HG03095 (cell line): ENCODE measurements around the gene TMC3.

Experiments
- ATAC-seq: cut with Tn5 transposase; IDR thresholded peaks from one replicate; pipeline ENCODE4 v1.9.1; 2021; ENCODE audit warnings: moderate library complexity; ENCODE audit not compliant: unreplicated experiment

The TMC3 gene

GRCh38 chr15:81323944-81324881 is 49.8 kb downstream of the TMC3 start, which contains the start of gene STARD5:
Gene STARD5 (minus strand): TSS chr15:81324141. CDS start chr15:81324099, 42 bp downstream.
- peak; percentile 99 for ATAC-seq

DNA sequence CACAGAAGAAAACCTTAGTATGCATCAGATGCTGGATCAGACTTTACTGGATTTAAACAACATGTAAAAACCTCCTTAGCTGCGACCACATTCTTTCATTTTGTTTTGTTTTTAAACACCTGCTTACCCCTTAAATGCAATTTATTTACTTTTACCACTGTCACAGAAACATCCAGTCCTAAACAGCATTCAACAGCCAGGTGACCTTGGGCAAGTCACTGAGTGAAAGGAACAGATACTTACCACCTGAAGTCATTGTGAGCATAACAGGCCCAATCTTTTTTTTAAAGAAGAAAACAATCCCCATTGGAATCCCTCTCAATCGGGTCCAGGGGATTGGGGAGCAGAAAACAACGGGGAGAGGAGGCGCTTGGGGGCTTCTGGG is 50.5 kb downstream of the TMC3 start:
- ATAC-seq, result peak; percentile 14

DNA sequence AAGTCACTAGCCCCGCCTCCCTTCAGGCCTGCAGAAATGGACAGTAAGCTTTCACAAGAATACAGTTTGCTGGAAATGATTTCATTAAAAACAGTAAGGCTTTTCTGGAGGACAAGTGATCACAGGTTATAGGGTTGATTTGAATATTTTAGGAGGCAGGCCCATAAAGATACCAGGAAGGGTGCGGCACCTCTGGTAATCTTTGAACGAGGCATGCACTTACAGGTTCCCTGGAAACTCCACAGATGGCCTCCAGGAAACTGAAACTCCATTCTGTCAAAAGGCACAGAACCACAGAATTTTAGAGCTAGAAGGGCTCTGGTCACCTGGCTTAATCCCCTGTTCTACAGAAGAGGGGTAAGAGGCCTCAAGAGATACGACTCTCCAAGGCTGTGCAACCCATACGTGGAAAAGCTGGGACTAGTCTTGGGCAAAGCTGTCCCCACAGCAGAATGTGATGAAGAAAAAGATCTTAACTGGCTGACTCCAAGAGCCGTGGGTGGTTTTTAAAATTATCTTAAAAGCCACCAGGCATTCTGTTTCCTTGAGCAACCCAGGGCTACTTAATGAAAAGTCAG is 51.2 kb downstream of the TMC3 start:
- no peak for ATAC-seq

GRCh38 chr15:81321667-81322066 is 52.3 kb downstream of the TMC3 start:
- no peak for ATAC-seq

- ATAC-seq, result no peak
Observed at GRCh38 chr15:81317642-81318017, 56.4 kb downstream of the TMC3 start.

DNA sequence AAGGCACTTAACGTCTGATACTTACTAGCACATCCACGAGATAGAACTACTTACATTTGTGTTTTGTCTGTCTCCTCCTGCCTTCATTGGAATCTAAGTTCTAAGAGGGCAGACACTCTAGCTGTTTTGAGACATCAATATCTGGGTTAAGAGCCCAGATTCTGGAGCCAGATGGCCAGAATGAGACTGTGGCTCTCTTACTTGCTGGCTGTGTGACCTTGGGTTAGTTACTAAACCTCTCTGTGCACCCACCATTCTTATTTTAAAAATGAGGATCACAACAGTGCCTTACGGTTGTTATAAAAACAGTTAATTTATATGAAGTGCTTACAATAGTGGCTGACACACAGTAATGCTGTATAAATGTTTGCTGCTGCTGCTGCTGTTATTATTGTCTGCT is 57.7 kb downstream of the TMC3 start:
- no peak for ATAC-seq

DNA sequence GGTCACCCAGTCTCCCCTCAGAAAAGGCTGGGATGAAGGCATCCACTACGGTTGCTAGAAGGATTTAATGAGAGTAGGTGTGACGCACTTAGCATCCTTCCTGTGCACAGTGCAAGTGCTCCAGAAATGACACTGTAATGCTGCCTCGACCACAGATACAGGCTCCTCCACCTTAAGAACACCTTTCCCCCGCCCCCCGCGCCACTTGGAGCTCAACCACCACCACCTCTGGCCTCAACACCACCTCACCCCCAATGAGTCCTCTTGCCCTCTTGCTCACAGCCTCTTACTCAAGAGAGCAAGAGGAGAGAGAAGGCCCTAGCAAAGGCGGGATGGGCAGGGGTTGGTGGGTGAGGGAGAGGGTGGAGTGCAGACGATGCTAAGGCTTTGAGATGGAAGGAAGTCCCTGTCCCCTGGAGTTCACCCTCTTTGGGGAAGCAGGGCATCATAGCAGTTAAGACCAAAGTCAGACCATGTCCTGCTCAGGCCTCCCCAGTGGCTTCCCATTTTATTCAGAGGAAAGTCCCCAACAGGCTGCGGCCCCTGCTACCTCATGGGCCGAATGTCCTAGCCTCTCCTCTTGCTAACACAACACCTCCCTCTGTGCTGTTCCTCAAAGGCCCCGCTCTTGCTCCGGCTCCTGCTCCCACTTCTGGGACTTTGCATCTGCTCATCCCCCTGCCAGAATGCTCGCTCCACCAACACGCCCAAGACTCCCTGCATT is 58.4 kb downstream of the TMC3 start:
- ATAC-seq, result no peak

DNA sequence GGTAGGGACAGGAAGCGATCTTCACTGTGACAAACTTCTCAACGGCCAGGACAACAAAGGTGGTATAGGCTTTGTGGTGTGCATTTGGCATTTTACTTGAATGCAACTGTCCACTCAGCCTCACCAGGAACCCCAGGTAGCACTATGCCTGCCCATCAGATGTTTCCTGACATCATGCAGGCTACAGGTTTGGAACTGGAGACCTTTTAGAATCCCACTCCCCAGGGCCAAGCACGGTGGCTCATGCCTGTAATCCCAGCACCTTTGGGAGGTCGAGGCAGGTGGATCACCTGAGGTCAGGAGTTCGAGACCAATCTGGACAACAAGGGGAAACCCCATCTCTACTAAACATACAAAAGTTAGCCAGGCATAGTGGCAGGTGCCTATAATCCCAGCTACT is 59.6 kb downstream of the TMC3 start:
- no peak for ATAC-seq

GRCh38 chr15:81313686-81314085 is 60.3 kb downstream of the TMC3 start:
- no peak for ATAC-seq

DNA sequence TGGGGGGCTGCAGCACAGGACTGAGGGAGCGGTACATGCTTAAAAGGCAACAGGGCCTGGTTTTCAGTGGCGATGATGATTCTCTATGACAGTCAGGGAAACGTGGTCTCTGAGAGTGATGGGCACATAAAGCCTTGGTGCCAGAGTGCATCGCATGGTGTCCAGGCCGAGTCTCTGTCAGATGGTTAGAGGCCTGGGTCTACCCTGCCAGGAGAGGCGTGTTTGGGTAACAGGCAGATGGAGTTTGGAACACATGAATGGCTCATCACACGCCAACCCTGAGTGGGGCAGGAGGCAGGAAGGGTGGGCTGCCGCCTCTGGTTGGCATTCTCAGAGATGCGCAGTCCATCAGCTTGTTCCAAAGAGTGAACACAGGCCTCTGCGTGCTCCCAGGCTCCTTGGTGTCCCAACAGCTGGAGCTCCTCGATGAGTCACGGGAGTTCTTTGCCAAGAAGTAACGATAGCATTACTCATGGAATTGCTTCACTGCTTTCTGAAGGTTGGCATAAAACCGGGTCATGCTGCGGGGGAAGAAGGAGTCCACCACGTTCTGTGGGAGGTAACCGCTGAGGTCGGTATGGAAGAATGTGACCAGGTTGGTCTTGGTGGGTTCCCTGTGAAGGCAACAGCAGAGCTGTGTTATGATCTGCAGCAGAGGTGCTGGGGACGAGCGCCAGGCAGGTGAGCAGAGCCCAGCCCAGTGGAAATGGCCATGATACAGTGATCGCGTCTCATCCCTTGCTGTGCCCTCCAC is 61.0 kb downstream of the TMC3 start:
- ATAC-seq, result no peak

GRCh38 chr15:81311752-81312464 is 62.1 kb downstream of the TMC3 start:
- ATAC-seq, result peak; percentile 42

GRCh38 chr15:81310480-81310879 is 63.5 kb downstream of the TMC3 start:
- ATAC-seq, result no peak

DNA sequence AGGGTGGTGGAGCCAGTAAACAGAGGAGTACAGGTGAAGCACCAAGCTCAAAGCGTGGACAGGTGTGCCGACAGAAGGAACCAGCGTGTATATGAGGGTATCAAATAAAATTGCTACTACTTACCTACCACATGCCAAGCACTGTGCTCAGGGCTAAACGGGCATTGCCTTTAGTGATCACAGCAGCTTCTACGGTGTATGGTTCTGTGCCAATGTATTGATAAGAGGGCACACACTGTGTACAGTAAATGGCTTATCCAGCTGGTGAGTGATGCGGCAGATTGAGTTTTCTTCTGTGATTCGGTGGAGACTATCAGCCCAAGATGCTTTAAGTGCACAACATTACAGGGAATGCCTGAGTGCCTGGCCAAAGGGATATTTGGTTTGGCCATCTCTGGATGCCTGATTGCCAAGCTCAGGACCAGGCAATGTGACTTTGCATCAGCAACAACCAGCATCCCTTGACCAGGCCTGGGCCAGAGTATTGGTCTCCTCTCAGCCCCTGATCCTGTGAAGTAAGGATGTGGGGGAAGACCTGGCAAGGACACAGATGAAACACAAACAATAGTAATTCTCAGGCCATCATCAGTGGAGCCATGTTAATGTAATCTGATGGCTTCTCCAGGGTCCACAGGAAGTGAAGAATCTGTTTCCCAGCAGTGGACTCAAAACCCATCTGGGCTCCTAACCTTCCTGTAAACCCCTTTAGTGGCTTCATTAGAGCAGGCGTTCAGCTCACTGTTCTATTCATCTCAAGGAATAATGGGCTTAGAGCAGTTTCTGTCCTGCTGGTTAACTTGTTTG is 64.2 kb downstream of the TMC3 start:
- ATAC-seq, result no peak

GRCh38 chr15:81308260-81308659 is 65.8 kb downstream of the TMC3 start:
- ATAC-seq, result no peak

- ATAC-seq, result no peak
Observed at GRCh38 chr15:81304226-81304625, 69.8 kb downstream of the TMC3 start.

DNA sequence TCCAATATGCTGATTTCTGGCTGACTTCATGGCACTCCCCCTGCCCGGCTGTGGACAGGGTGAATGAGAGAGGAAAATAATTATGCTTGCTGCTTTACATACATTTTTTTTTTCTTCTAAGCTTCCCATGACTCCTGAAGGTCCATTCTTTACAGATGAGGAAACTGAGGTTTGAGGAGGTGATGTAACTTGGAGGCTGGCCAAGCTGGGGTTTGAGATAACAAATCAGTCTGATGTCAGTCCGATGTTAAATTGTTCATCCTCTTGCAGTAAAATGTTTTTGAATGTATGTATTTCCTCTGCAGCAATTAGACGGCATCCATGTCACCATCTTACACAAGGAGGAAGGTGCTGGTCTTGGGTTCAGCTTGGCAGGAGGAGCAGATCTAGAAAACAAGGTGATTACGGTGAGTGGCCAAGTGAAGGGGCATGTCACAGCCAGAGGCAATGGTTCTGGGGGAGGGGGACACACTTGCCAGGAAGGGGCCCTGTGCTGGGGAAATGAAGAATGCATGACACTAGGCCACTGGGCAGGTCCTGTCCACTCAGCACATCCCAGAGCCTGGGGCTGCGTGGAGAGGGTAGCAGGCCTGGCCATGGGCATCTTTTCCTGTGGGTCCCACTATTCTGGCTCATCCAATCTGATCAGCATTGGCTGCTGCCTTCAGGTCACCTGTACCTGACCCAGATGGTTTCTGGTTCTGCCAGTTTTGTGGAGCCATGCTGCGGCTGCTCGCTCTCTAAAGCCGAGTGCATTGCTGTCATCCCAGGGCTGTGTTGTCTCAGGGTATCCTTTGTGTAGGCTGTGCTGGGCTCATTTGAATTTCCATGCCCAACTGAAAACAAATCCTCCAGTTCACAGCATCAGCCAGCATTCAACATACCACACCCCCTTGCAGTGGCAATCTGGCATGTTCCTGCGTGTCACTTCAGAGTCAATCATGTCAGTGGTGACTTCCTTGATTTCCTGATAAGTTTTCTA is 70.5 kb downstream of the TMC3 start:
- ATAC-seq, result no peak

GRCh38 chr15:81302701-81303109 is 71.3 kb downstream of the TMC3 start:
- no peak for ATAC-seq

GRCh38 chr15:81301815-81302399 is 72.1 kb downstream of the TMC3 start:
- ATAC-seq, result peak; percentile 77
